GM12801 (cell line): ENCODE results near the gene HNRNPA2B1.

Experiments used
- TF ChIP-seq, protein P1 (sequence below): IDR thresholded peaks from one replicate; pipeline ENCODE4 v1.5.1; 2011; ENCODE audit warnings: control low read depth; ENCODE audit not compliant: insufficient read length; ENCODE audit errors: extremely low read depth

HNRNPA2B1 gene

GRCh38 chr7:26200444-26201246 lies at the start of gene HNRNPA2B1:
Gene HNRNPA2B1, minus strand, starts transcription at chr7:26200746. Its CDS starts 169 bp downstream, at chr7:26200577.
- TF ChIP-seq, protein P1, sequence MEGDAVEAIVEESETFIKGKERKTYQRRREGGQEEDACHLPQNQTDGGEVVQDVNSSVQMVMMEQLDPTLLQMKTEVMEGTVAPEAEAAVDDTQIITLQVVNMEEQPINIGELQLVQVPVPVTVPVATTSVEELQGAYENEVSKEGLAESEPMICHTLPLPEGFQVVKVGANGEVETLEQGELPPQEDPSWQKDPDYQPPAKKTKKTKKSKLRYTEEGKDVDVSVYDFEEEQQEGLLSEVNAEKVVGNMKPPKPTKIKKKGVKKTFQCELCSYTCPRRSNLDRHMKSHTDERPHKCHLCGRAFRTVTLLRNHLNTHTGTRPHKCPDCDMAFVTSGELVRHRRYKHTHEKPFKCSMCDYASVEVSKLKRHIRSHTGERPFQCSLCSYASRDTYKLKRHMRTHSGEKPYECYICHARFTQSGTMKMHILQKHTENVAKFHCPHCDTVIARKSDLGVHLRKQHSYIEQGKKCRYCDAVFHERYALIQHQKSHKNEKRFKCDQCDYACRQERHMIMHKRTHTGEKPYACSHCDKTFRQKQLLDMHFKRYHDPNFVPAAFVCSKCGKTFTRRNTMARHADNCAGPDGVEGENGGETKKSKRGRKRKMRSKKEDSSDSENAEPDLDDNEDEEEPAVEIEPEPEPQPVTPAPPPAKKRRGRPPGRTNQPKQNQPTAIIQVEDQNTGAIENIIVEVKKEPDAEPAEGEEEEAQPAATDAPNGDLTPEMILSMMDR = no peak

- TF ChIP-seq, protein P1 = no peak
Observed at GRCh38 chr7:26250239-26250638, 49.7 kb upstream of the HNRNPA2B1 start.

DNA sequence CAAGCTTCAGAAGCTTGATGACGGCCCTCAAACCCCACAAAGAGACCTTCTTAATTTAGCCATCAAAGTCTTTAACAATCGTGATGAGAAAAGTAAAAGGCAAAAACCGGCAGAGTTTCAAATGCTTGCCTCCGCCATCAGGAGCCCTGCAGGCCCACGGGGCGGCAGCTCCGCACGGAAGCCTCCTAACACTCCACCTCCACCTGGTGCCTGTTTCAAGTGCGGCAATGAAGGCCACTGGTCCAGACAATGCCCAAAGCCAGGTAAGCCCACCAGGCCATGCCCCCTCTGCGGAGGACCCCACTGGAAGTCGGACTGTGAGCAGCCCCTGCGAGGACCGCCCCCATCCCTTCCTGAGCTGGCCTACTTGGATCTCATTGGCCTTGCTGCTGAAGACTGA lies 44.6 kb upstream of the HNRNPA2B1 start:
- TF ChIP-seq, protein P1 = no peak

GRCh38 chr7:26238032-26238431 lies 37.5 kb upstream of the HNRNPA2B1 start:
- TF ChIP-seq, protein P1 = no peak

- TF ChIP-seq, protein P1 = no peak
Observed at GRCh38 chr7:26237035-26237807, 36.7 kb upstream of the HNRNPA2B1 start.

- TF ChIP-seq, protein P1 = no peak
Observed at GRCh38 chr7:26233902-26234511, 33.5 kb upstream of the HNRNPA2B1 start.

DNA sequence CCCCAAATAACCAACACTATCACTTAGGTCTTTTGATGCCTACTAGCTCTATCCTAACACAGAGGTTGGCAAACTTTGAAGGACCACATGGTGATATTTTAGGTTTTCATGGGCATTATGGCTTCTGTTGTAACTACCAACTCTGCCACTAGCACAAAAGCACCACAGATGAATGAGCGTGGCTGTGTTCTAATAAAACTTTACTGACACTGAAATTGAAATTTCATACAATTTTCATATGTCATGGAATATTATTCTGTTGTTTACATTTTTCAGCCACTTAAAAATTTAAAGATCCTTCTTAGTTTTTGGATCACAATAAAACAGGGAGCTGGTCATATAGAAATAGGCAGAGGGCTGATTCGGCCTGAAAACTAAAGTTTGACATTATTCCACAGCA lies 27.4 kb upstream of the HNRNPA2B1 start:
- TF ChIP-seq, protein P1 = no peak
